GM18508 (cell line): Measurements from ENCODE around the gene PLCL1.

Experiments used
- ATAC-seq: cut with Tn5 transposase; IDR thresholded peaks from one replicate; pipeline ENCODE4 v1.9.1; 2021; ENCODE audit warnings: moderate number of reproducible peaks; ENCODE audit not compliant: insufficient read depth, unreplicated experiment

The PLCL1 gene

DNA sequence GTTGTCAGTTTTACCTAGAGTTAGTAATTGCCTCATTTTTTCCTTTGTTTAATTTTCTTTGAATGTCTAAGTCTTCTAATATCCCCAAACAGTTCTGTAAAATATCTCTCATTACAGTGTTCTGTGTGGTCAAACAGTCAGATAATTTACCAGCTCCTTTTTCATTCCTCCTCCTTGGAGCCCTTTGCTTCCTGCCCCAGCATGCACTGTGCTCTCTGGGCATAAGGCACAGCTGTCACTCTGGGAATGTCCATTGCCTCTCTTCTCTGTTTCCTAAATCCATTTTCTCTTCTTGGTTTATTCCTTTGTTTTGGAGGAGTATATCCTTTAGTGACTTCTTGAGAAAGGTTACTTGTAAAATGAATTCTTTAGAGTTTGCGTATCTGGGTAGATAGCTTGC is 139.3 kb downstream of the PLCL1 start:
- no peak for ATAC-seq

DNA sequence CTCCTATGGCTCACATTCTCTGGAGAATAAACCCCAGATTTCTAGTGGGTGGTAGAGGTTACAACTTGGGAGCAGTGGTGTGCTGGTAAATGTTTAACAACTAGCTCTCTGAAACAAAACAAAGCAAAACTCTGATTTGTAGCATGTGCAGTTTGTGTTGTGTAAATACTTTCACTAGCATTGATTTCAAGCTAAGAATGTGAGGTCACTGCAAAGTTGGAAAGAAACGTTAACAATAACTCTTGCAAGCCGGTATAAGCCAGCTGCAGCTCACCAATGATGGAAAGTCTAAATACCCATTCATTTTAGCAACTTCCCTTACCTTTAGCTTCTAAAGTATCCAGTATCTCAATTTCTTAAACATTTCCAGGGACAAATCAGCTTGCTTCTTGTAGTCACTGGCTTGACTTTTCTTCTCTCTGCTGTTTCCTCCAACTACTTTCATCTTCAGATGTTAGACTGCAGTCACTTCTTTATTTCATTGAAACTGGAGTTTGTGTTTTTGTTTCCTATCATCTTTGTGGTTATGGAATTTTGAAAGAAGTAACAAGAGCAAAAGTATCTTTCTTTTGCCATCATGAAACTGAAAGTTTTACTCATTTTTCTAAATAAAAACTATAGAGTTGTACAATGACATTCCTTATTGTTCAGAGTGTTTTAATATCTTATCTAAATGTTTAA is 140.2 kb downstream of the PLCL1 start:
- no peak for ATAC-seq

DNA sequence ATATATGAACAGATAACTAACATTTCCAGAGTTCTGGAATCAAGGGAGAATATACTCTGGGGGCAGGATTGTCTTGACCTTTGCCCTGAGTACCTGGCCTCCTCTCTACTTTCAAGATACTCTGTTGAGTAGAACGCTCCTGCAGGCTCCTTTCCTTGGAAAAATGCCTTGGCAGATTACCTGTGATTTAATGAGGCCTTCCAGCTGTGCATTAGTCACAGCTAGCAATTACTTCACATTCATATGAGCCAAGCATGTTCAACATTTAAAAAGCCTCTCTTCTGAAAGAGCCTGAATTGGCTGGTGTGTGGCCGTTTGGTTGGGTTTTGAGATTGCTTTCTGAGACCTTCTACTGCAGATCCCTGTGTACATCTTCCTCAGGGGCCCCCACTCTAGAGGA is 142.2 kb downstream of the PLCL1 start:
- ATAC-seq: no peak

DNA sequence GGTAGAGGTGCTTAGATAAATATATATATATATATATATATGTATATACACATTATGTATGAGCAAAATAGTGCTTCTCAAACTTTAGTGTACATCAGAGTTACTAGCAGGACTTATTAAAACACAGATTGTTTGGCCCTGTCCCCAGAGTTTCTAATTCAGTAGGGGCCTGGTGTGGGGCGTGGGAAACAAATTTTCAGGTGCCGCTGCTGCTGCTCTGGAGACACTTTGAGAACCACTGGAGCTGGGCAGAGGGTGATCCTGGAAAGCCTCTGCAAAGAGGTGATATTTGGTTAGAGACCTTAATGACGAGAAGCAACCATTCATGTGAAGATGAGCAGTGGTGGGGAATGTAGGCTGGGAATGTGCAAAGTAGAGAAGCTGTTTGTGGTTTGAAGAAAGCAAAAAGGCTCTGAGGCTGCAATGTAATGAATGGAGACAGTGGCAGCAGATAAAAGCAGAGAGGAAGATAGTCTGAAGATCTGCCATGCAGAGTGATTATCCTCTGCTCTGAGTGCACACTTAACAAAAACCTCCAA is 142.9 kb downstream of the PLCL1 start:
- no peak for ATAC-seq

DNA sequence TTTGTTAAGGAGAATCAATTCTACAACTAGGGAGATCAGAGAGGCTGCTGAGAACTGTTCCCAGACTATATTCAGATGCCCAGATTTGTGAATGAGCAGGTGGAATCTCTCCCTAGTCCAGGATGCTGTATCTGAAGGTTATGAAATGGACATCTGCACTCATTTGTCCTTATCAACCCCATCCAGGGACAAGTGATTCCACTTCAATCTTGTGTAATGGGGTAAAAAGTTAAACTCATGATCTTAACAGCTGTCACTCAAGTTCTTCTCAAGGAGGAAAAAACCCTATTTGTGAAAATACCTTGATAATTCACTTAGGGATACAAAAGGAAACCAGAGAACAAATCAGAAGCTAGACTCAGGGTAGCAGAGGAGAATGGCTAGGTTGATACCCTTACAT is 144.8 kb downstream of the PLCL1 start:
- no peak for ATAC-seq

DNA sequence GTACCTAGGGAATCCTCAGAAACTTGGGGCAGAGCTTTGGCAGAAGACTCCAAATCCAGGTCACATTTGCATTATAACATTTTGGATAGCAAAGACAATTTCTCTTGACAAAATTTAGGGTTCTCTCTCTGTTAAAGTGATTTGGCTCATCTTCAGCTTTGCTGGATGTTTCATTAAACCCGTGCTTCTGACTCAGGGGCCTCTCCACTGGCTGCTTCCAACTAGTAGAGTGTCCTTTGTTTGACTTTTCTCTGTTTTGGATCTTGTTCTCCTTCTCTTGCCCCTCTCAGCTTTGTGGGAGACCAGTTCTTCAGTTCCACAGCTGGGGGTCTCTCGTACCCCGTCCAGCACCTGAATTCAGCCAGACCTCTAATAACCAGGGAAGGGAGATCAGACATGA is 145.6 kb downstream of the PLCL1 start:
- no peak for ATAC-seq

DNA sequence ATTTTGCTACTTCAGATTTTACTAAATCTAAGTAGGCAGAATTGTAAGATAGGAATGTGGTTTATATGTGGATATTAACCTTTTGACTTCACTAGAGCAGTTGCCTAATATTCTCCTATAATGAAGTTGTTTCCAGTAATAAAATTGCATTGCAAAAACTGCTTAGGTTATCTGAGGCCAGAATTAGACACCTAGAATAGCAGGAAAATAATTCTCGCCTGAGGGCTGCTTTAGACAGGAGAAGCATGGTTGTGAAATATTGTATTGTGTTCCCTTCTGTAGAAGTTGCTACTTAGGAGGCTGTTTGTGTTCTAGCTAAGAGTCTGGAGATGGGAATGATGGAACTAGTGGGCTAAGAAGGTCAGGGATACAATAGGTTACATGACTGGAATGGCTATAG is 146.3 kb downstream of the PLCL1 start:
- ATAC-seq: no peak

DNA sequence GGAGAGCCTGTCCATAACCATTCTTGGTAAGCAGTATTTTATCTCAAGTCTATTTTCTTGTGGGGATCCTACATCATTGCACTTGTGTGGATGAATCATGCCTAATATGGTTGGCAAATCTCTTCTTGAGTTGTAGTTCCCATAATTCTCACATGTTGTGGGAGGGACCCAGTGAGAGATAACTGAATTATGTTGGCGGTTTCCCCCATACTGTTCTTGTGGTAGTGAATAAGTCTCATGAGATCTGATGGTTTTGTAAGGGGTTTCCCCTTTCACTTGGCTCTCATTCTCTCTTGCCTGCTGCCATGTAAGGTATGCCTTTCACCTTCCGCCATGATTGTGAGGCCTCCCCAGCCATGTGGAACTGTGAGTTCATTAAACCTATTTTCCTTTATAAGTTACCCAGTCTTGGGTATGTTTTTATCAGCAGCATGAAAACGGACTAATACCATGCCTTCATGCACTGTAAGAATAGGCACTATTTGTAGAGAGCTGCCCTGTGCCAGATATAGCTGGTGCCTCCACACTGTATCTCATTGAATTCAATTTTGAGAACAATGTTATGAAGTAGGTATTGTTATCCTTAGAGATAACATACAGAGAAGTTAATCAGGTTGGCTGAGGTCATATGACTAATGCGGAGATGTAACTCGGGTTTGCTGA is 148.3 kb downstream of the PLCL1 start:
- ATAC-seq: no peak

DNA sequence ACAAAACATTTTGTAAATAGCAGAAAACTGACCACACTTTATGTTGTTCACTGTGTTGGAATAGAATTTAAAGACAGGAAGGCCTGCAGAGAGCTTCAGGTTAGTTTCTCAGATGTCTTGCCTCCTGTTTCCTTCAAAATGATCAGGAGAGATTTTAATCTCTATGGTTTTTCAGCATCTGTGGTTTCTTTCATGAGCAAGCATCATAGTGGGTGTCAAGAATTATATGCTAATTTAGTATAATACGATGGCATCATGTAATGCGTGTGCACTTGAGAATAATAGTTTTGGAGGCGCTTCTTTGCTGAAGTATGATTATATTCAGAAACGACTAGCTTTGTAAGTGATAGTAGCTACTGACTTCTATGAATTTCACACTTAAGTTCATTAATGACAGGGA is 149.9 kb downstream of the PLCL1 start:
- no peak for ATAC-seq

DNA sequence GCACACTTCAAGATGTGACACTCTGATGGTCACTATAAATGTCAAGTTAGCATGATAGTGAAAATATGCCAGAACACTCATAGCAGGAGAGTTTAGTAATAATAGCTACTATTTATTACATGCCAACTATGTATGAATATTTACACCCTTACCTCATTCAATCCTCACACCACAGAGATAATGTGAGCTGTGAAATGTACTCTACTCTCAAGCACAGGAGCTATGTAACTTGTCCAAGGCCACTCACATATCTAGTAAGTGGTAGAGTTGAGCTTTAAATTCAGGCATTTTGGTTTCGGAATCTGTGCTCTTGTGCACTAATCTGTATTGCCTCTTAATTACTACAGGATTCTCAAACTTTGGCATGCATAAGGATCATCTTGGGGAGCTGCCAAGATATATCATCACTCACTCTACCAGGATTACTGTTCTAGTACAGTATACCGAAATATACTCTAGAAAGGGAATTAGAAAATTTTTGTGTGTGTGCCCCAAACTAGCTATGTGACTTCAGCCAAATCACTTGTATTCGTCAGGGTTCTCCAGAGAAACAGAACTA is 154.3 kb downstream of the PLCL1 start:
- ATAC-seq: no peak

DNA sequence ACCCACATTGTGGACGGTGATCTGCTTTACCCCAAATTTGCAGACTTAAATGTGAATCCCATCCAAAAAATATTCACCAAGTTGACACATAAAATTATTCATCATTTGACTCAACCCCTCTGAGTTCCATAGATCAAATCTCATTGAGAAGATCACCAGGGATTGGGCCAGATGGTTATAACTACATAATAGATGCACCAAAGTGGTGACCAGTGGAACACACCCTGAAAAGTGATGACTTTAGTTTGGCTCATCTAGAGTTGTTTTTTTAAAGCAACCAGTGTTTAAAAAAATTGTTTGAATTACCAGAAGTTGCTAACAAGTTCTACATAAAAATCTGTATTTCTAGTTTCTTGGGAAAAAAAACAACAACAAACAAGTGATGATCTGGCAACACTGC is 155.0 kb downstream of the PLCL1 start:
- ATAC-seq: no peak

DNA sequence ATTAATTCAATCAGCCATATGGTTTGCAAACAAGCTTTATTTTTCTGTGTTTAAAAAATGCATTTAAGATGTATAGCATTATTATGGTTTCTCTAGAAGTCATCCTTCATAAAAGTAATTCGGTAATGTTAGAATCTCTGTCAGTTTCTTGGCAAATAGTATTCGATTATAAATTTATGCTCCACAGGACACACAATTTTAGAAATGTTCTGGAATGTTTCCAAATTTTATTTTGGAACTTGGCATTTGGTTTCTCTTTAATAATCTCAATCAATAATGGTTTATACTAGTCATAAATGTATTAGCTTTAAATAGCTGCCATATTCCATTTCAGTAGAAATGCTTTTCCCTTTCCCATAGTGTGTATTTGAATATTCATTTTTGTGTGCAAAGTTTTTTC is 156.4 kb downstream of the PLCL1 start:
- no peak for ATAC-seq

DNA sequence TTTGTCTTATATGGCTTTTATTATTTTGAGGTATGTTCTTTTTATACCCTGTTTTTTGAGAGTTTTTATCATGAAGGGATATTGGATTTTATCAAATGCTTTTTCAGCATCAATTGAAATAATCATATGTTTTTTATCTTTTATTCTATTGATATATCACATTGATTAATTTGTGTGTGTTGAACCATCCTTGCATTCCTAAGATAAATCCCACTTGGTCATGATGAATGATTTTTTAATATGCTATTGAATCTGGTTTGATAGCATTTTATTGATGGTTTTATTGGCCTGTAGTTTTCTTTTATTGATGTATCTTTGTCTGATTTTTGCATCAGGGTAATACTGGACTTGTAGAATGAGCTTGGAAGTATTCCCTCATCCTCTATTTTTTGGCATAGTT is 160.3 kb downstream of the PLCL1 start:
- no peak for ATAC-seq

DNA sequence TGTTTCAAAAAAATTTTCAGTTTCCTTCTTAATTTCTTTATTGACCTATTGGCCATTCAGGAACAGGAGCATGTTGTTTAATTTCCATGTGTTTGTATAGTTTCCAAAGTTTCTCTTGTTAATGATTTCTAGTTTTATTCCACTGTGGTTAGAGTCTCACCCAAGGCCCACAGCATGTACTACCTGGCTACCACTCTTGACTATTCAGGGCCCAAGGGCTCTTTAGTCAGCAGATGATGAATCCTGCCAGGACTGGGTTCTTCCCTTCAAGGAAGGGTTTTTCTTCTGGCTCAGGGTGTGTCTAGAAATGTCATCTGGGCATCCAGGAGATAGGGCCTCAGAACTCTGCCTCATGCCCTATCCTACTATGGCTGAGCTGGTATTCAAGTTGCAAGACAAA is 161.4 kb downstream of the PLCL1 start:
- no peak for ATAC-seq

DNA sequence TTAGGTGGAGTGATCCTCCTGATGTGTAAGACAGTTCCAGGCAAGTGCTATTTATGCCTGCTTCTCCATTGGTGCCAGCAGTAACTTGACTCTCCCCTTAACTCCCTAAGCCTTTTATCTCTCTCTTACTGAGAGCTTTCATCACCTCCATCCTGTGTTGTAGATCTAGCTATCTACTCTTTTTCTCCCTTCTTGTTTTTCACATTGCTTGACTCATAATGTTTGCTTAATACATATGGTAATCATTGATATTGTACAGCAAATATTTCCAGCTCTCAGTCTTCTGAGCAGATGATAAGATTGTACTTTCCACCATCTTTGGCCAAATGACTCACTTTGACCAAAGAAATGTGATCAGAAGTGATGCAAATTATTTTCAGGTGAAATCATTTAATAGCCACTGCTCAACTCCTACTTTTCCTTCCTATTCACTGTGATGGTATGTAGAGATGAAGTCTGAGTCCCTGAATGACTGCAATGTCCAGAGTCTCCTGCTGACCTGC is 165.0 kb downstream of the PLCL1 start:
- no peak for ATAC-seq

DNA sequence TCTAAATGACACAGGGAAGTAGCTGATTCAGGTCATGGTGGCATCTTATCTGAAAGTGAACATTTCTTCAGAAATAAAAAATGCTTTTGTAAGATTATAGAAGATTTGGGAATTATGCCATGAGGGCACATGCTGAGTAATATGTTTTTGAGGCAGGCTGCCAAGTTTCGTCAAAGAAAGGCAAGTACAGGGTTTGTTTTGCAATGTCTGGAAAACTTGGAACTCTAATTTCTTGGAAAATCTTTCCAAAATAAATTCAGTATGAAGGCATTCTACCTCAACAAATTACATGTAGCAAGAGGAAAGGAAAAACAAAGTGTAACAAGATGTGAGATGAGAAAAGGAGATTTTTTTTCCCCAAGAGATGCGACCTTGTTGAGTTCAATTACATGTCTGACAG is 167.7 kb downstream of the PLCL1 start:
- no peak for ATAC-seq

DNA sequence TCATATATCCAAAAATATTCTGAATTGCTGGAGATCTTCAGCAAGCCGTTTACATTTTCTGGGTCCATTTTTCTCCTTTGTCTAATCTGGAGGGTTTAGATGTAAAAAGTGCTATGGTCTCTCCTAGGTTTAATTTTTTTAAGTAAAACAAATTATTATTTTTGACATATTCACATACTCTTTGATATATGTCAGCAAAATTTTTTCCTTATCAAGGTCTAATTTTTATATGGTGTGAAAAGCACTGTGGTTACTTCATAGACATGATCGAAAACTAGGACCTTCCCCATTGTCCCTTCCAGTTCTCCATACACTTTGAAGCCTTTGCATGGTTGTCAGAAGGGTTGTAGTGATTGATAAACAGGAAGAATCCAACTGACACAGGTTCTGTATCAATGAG is 168.2 kb downstream of the PLCL1 start:
- no peak for ATAC-seq

DNA sequence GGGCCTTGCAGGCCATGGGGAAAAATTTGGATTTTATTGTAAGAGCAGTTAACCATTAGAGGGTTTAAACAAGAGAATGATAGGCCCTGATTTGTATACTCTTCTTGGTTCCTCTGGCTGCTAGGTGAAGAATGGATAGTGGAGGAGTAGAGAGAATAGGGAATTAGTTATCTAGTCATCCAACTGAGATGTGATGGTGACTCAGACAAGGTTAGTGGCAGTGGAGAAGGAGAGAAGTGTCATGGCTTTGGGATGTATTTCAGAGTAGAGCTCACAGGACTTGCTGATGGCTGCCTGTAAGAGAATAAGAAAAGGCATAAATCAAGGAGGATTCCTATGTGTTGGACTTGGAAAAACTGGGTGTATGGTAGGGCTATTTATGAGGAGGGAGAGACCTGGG is 169.4 kb downstream of the PLCL1 start:
- no peak for ATAC-seq

DNA sequence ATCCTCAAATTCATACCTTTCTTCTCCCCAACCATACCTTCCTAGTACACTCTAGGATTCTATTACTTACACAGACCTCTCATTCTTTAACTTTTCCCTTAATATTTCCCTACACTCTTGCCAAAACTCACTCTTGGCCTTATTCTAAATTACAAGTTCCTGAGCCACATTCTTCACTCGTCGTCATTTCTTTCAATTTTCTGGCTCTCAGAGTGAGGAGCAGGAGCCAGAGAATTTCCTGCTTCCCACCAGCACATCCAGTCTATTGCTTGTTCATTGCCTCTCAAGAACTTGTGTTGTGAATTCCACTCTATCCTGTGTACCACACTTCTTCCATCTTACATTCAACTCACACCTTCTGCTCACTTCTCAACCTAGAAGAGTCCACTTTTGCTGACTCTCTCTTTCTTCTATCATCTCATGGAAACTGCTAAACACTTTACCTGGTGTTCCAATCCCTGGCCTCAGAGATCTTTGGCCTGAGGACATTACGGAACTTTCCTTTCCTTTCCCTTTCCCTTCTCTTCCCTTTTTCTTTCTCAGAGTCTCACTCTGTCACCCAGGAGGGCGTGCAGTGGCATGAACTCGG is 171.6 kb downstream of the PLCL1 start:
- ATAC-seq: no peak

DNA sequence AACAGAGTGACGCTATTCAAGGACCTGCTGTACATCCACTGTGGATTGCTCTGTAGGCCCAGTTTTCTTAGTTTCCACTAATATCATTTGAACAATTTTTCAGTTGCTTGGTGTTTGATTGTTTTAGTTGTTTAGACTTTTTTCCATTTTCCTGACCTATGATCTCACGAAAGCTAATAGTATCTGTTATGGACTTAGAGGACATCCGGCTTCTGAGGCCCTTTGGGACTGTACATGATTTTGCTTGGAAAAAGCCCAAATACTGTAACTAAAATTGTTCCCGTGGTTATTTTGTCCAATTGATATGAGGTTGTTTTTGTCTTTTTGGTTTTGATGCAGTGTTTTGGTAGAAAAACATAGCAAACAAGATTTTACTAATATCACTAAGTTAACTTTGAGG is 174.6 kb downstream of the PLCL1 start:
- ATAC-seq: no peak

DNA sequence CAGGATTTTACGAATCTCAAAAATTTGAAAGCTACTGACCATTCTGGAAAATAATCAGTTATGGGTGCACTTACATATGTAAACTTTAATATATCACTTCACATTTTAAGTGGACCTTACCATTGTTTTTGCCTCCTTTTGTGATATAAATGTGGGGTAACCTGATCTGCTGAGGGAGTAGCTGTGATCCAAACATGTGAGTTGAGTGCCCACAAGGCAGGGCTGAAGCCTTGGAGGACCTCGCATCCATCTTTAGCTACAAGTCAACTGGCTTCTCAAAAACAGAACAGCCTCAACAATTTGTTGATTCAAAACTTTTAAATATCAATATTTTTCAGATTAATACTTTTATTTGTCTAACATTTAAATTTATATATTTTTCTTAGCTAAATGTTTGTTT is 178.2 kb downstream of the PLCL1 start:
- ATAC-seq: no peak
